OCI-LY7 (cell line): ENCODE measurements around the gene GRID2. TPM values are rescaled to one million over a fixed set of nuclear protein-coding genes. Genes with fewer than 3 reads are reported as not detected.

Experiments
- BruUV-seq: library from RNA; stranded (reverse); fragments of 400-500 nt; replicated peaks from 2 replicates; lab custom pipeline; 2021; lab: Mats Ljungman, UMichigan
- CTCF ChIA-PET: fragments of 300-600 bp; sonication (Branson Sonifier 250); formaldehyde crosslinking; loops from one replicate; lab custom pipeline; 2022; ENCODE audit warnings: antibody characterized with exemption; ENCODE audit not compliant: unreplicated experiment; lab: Charles Lee
- POLR2A ChIA-PET: fragments of 300-600 bp; sonication (Branson Sonifier 250); formaldehyde crosslinking; loops from one replicate; lab custom pipeline; 2022; ENCODE audit warnings: antibody characterized with exemption; lab: Charles Lee
- DNase-seq: peaks from one replicate; pipeline ENCODE4 v3.0.0-alpha.2; 2015; ENCODE audit warnings: low spot score
- H2AFZ ChIP-seq: fragments of 200-600 bp; sonication (generic), shearing (Covaris generic); 2 replicates; pipeline ENCODE4 v1.6.1; 2014; ENCODE audit warnings: mild to moderate bottlenecking, antibody characterized with exemption, low read length, moderate library complexity
- H3K27ac ChIP-seq: fragments of 200-600 bp; sonication (generic); 2 replicates; pipeline ENCODE4 v1.5.1; 2014; ENCODE audit warnings: mixed run types, low read depth, mild to moderate bottlenecking, moderate library complexity, low read length, inconsistent platforms; ENCODE audit not compliant: poor library complexity, severe bottlenecking
- H3K36me3 ChIP-seq: fragments of 200-600 bp; sonication (generic); 2 replicates; pipeline ENCODE4 v1.6.1; 2014; ENCODE audit warnings: mild to moderate bottlenecking, antibody characterized with exemption, low read length, moderate library complexity, mixed read lengths; ENCODE audit not compliant: insufficient read depth
- H3K4me1 ChIP-seq: fragments of 200-600 bp; sonication (generic); 2 replicates; pipeline ENCODE4 v1.5.1; 2014; ENCODE audit warnings: mild to moderate bottlenecking, low read length; ENCODE audit not compliant: insufficient read depth, poor library complexity, severe bottlenecking
- H3K4me2 ChIP-seq: fragments of 200-600 bp; sonication (generic); 2 replicates; pipeline ENCODE4 v1.6.1; 2014; ENCODE audit warnings: mild to moderate bottlenecking, low read length
- H3K4me3 ChIP-seq: fragments of 200-600 bp; sonication (generic); 2 replicates; pipeline ENCODE4 v1.5.1; 2014; ENCODE audit warnings: mild to moderate bottlenecking, low read depth, low read length; ENCODE audit not compliant: poor library complexity, severe bottlenecking
- H3K79me2 ChIP-seq: fragments of 200-600 bp; sonication (generic); 2 replicates; pipeline ENCODE4 v1.6.1; 2016; ENCODE audit warnings: low read depth, mild to moderate bottlenecking, low read length, moderate library complexity, mixed read lengths; ENCODE audit not compliant: insufficient read depth
- H3K9me2 ChIP-seq: fragments of 200-600 bp; sonication (generic); 2 replicates; pipeline ENCODE4 v1.6.1; 2016; ENCODE audit warnings: mild to moderate bottlenecking, low read length, mixed read lengths; ENCODE audit not compliant: insufficient read depth
- H3K9me3 ChIP-seq: fragments of 200-600 bp; sonication (generic); 2 replicates; pipeline ENCODE4 v1.6.1; 2014; ENCODE audit warnings: mild to moderate bottlenecking, mixed run types, low read length, mixed read lengths
- H4K20me1 ChIP-seq: fragments of 200-600 bp; sonication (generic); 2 replicates; pipeline ENCODE4 v1.6.1; 2014; ENCODE audit warnings: mild to moderate bottlenecking, antibody characterized with exemption, low read length, moderate library complexity, mixed read lengths; ENCODE audit not compliant: insufficient read depth
- CTCF ChIP-seq: fragments of 200-600 bp; sonication (generic); conservative IDR thresholded peaks from 2 replicates; pipeline ENCODE4 v1.5.1; 2014; ENCODE audit warnings: mild to moderate bottlenecking, antibody characterized with exemption, low read length, moderate library complexity, mixed read lengths
- EZH2phosphoT487 ChIP-seq: fragments of 200-600 bp; sonication (generic); IDR thresholded peaks from 2 replicates; pipeline ENCODE4 v1.6.1; 2018; ENCODE audit warnings: low read depth, borderline replicate concordance, mild to moderate bottlenecking, mixed run types, antibody characterized with exemption, low read length, moderate library complexity, mixed read lengths
- intact Hi-C: fragments of 100-400 bp; cut with micrococcal nuclease; formaldehyde crosslinking; loops from one replicate; pipeline ENCODE4 v1.10.0; 2022; ENCODE audit not compliant: unreplicated experiment
- total RNA-seq, 2 experiments: library from RNA; depleted of rRNA in 1 of 2; stranded (reverse); fragments of >200 nt in 1 of 2; shearing (Covaris generic) in 1 of 2; gene quantifications; 2 replicates each; pipeline ENCODE4 v1.2.3, GENCODE V29; 2014 to 2022

GRID2 gene
- total RNA-seq, 2 experiments from 2014 or later: not detected

GRCh38 chr4:93495346-93495745, 1191.6 kb downstream of the GRID2 start:
- Histone ChIP-seq H3K4me3 (no peak overlapping the region), H3K9me2 (no peaks in the 10 kb centered on the region), H3K79me2 (no peaks in the 10 kb centered on the region), H2AFZ (no peak overlapping the region), H3K36me3 (no peaks in the 10 kb centered on the region), H4K20me1 (no peaks in the 10 kb centered on the region), H3K4me1 (no peaks in the 10 kb centered on the region), H3K4me2 (no peak overlapping the region), H3K27ac (no peak overlapping the region), H3K9me3 (no peaks in the 10 kb centered on the region)
- intact Hi-C loops: no loop called here
- TF ChIP-seq EZH2phosphoT487 (no peak), CTCF (no peak)
- DNase-seq: no peak
- ChIA-PET POLR2A (interaction anchor here (0.7 kb wide), 1 partner anchor 831 kb away, joined by 5 read pairs; no protein-coding TSS in a partner anchor), CTCF (no interaction called here)
- no TSS peak for BruUV-seq

DNA sequence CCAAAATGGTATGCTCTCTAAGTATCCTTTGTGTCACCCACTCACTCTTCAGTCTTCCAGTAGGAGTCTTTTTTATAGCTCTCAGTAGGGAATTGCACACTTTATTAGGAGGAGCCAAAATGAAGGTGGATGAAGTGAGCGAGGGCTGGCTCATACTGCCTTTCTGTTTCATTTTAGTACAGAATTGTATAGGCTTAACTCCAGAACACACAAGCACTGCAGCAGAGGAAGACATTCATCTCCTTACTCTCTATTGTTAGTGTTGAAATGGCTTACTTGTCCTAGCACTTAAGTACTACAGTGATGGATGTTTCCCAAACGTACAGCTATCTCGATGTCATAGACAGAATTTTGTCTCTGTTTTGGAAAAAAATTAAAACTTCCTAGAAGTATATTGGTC, 1197.5 kb downstream of the GRID2 start:
- POLR2A ChIA-PET: interaction anchor here (1.0 kb wide), 2 partner anchors 8 to 236 kb away, joined by 3 read pairs; no protein-coding TSS in a partner anchor

More for the DNA sequence above, 1197.5 kb downstream of the GRID2 start:
- Histone ChIP-seq H3K27ac (no peak overlapping the region), H3K9me2 (no peaks in the 10 kb centered on the region), H3K79me2 (no peaks in the 10 kb centered on the region), H2AFZ (no peak overlapping the region), H3K36me3 (no peaks in the 10 kb centered on the region), H3K9me3 (no peaks in the 10 kb centered on the region), H3K4me3 (no peak overlapping the region), H4K20me1 (no peaks in the 10 kb centered on the region), H3K4me2 (no peak overlapping the region), H3K4me1 (no peaks in the 10 kb centered on the region)
- no peak for DNase-seq
- intact Hi-C loops: no loop called here
- CTCF ChIA-PET: no interaction called here
- no TSS peak for BruUV-seq
- no peak for TF ChIP-seq EZH2phosphoT487
- no peak for TF ChIP-seq CTCF
